Prostate gland (tissue), 2 donors: ENCODE data around the gene LBP.

ENCODE experiments used
- POLR2A ChIP-seq: fragments of 450-650 bp; IDR thresholded peaks from one replicate; pipeline ENCODE4 v1.6.1; 2016; ENCODE audit warnings: antibody characterized with exemption, mild to moderate bottlenecking
- POLR2AphosphoS5 ChIP-seq: sonication (generic); formaldehyde crosslinking; IDR thresholded peaks from one replicate; pipeline ENCODE4 v1.6.1; 2017; ENCODE audit warnings: antibody characterized with exemption
- TF ChIP-seq, protein P1 (sequence below), 4 experiments: fragments of 200-600 bp in 2 of 4; fragments of 450-650 bp in 2 of 4; sonication (generic) in 2 of 4; IDR thresholded peaks; 1 replicate in 3 of 4; 2 replicates in 1 of 4; pipeline ENCODE4 v1.5.1; 2016 to 2019; ENCODE audit warnings: antibody characterized with exemption in 4 of 4, mild to moderate bottlenecking in 2 of 4, moderate library complexity in 2 of 4

DNA sequence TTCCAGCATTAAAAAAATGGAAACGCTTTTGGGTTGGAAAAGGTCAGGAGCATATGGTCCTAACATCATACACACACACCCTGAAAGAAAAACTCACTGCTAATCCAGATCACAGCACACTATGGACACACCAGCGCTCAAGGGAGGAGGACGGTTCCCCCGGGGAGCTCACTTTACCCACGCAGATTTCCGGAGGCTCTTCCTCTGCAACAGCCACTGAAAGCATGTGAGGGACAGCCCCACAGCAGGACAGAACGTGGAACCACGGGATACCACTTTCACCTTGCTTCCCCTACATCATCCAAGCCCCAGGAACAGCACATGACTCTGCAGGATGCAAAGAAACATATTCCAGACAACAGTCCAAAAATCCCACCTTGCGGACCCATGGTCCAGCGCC lies 75.6 kb downstream of the LBP start:
- TF ChIP-seq, protein P1, sequence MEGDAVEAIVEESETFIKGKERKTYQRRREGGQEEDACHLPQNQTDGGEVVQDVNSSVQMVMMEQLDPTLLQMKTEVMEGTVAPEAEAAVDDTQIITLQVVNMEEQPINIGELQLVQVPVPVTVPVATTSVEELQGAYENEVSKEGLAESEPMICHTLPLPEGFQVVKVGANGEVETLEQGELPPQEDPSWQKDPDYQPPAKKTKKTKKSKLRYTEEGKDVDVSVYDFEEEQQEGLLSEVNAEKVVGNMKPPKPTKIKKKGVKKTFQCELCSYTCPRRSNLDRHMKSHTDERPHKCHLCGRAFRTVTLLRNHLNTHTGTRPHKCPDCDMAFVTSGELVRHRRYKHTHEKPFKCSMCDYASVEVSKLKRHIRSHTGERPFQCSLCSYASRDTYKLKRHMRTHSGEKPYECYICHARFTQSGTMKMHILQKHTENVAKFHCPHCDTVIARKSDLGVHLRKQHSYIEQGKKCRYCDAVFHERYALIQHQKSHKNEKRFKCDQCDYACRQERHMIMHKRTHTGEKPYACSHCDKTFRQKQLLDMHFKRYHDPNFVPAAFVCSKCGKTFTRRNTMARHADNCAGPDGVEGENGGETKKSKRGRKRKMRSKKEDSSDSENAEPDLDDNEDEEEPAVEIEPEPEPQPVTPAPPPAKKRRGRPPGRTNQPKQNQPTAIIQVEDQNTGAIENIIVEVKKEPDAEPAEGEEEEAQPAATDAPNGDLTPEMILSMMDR (IDR thresholded peaks at IDR 0.05): no peak
- TF ChIP-seq POLR2A: no peak
- TF ChIP-seq POLR2AphosphoS5: no peak
